HFFc6 (cell line): ENCODE measurements around the gene SNRPA1. TPM values are rescaled to one million over a fixed set of nuclear protein-coding genes. Genes with fewer than 3 reads are reported as not detected.

ENCODE experiments used
- DNase-seq: peaks from one replicate; pipeline ENCODE4 v3.0.0-alpha.2; 2018
- H3K27ac Mint-ChIP-seq: 2 replicates; pipeline ENCODE4 v1.8.0; 2020; ENCODE audit warnings: mild to moderate bottlenecking, mixed read lengths
- H3K27me3 Mint-ChIP-seq: 2 replicates; pipeline ENCODE4 v1.8.0; 2021; ENCODE audit warnings: mild to moderate bottlenecking, moderate library complexity, mixed read lengths; ENCODE audit not compliant: insufficient read depth
- H3K36me3 Mint-ChIP-seq: 2 replicates; pipeline ENCODE4 v1.8.0; 2021; ENCODE audit warnings: low read depth, mixed read lengths
- H3K4me1 Mint-ChIP-seq: 2 replicates; pipeline ENCODE4 v1.8.0; 2020; ENCODE audit warnings: low read depth, mixed read lengths
- H3K4me3 Mint-ChIP-seq: 2 replicates; pipeline ENCODE4 v1.8.0; 2020; ENCODE audit warnings: mild to moderate bottlenecking, moderate library complexity, mixed read lengths
- H3K9me3 Mint-ChIP-seq: 2 replicates; pipeline ENCODE4 v1.8.0; 2020; ENCODE audit warnings: mild to moderate bottlenecking, mixed read lengths
- CTCF ChIP-seq: fragments of 200-600 bp; sonication (generic); IDR thresholded peaks from 2 replicates; pipeline ENCODE4 v1.5.0; 2021; ENCODE audit warnings: antibody characterized with exemption, mild to moderate bottlenecking
- total RNA-seq, 6 experiments: library from RNA; stranded (reverse); fragmentation: NEBNext Ultra II Directional; extraction: Animal tissue kit (Norgen Biotek cat#: 25700); gene quantifications; 2 replicates in 1 of 6; 3 replicates in 5 of 6; pipeline ENCODE4 v1.2.3, GENCODE V29; 2021

The SNRPA1 gene
- total RNA-seq, 6 experiments from 2014 or later, result 54.9 to 78.8 (median 64.5) TPM

DNA sequence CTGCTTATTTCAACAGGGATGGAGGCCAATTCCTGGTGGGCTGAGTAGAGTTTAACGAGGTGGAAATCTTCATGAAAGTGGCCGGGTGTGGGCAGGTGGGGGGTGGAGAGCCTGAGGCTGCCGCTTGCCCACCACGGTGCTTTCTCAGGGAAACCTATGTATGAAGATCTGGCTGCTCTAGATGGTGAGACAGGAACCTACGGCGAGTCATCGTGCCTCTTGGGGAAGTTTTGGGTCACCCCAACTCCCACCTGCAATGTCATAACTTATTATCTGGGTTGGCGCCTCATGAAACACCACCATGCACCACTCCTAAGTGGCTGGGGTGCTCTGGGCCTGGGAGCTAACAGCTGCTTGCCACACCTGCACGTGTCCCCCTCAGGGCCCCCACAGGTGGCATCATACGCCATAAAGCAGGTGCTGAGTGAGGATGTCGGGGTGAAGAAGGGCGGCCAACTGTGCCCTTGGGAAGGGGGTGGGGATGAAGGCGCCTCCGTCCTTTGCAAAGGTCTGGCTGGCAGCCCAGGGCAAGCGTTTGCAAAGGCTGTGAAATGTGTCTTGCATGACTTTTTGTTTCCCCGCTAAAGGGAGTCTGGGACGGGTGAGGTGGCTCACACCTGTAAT is 27.9 kb upstream of the SNRPA1 start:
- DNase-seq, result no peak
- H3K4me1 Mint-ChIP-seq, result peaks cover 9% of the 10 kb centered on the region; the same call in 1 of the 2 replicates
- TF ChIP-seq CTCF, result no peak
- H3K36me3 Mint-ChIP-seq, result no peaks in the 10 kb centered on the region
- H3K27ac Mint-ChIP-seq, result no peak overlapping the region
- H3K27me3 Mint-ChIP-seq, result peaks cover 54% of the 10 kb centered on the region
- no peak overlapping the region for H3K4me3 Mint-ChIP-seq
- no peaks in the 10 kb centered on the region for H3K9me3 Mint-ChIP-seq

- Mint-ChIP-seq H3K27ac (no peak overlapping the region), H3K9me3 (no peaks in the 10 kb centered on the region), H3K36me3 (no peaks in the 10 kb centered on the region), H3K4me1 (peaks cover 9% of the 10 kb centered on the region; the same call in 1 of the 2 replicates), H3K4me3 (no peak overlapping the region), H3K27me3 (peaks cover 54% of the 10 kb centered on the region)
- TF ChIP-seq CTCF, result no peak
- no peak for DNase-seq
These were observed 27.1 kb upstream of the SNRPA1 start for GRCh38 chr15:101322016-101322695.

DNA sequence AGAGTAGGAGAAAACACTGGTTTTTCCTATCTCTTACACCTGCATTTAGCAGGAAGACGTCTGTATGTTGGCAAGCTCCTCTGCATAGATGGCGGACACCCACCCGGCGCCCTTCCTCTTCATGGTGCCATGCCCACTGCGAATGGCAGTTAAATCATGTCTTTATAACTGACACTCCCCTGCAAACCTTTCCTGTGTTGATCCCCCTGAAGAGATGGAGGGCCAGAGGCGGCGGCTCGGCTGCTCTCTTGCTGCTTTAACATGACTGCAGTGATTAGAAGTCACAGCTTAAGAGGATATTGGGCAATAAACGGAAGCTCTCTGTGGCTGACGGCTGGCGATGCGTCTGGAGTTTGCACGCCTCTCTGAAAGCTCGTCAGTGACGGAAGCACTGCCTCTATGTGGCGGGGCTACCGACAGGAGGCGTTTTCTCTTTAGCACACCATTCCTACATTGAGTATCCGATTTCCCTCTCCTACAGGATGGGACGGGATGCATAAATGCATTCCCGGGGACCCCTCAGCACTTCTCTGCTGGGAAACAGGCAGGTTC is 25.5 kb upstream of the SNRPA1 start:
- Mint-ChIP-seq H3K4me3 (peak overlapping the region; percentile 54), H3K27me3 (peaks cover 56% of the 10 kb centered on the region), H3K9me3 (no peaks in the 10 kb centered on the region), H3K4me1 (peaks cover 9% of the 10 kb centered on the region; the same call in 1 of the 2 replicates), H3K36me3 (no peaks in the 10 kb centered on the region), H3K27ac (no peak overlapping the region)
- TF ChIP-seq CTCF, result peak; percentile 71
- peak; percentile 58 for DNase-seq

DNA sequence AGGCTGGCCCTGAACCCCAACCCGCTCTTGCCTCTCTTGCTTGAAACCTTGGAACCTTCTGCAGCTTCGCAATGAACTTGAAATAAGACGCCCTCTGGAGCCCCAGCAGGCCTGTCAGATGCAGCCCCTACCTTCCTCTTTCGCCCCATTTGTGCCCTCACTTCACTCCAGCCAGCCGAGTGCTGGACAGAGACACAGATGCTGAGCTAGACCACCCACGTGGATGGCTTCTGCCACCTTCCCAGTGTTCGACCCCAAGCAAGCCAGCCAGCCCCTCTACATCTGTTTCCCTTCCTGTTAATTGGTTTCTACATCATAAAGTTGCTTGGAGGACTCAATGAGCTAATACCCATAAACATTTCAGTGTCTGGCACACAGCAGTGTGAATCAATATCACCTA is 23.8 kb upstream of the SNRPA1 start:
- no peak for DNase-seq
- H3K4me3 Mint-ChIP-seq, result no peak overlapping the region
- TF ChIP-seq CTCF, result no peak
- H3K4me1 Mint-ChIP-seq, result peaks cover 9% of the 10 kb centered on the region; the same call in 1 of the 2 replicates
- H3K36me3 Mint-ChIP-seq, result no peaks in the 10 kb centered on the region
- H3K27ac Mint-ChIP-seq, result no peak overlapping the region
- peaks cover 56% of the 10 kb centered on the region for H3K27me3 Mint-ChIP-seq
- H3K9me3 Mint-ChIP-seq, result no peaks in the 10 kb centered on the region

DNA sequence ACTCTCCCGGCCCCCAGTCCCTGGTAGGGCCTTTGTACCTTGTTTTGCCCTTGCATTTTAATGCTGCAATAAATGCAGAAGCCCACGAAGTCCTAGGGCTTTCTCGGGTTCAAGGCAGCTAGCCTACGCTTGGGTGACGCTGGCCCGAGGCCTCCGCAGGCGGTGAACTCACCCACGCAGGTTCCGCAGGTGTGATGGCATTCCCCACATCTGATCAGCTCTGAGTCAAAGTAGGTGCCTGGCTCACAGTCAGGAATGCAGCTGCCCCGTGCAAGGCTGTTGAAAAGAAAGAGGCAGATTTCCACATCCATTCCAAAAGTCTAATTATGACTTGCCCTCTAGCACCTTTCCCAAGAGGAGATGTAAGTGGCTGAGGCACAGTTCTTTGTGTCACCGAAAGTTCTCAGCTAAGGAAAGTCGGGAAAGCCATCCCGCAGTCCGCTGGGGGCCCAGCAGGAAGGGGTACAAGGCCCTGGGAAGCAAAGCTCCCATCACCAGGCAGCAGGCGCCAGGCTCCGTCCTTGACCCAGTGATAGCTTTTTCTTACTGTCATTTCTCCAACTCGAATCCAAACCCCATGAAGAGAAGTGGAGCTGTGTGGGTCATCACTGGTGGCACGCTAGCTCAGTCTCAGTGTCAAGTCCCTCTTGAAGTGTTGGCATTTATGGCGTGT is 23.2 kb upstream of the SNRPA1 start:
- H3K9me3 Mint-ChIP-seq, result no peaks in the 10 kb centered on the region
- H3K27me3 Mint-ChIP-seq, result peaks cover 53% of the 10 kb centered on the region
- no peak overlapping the region for H3K4me3 Mint-ChIP-seq
- DNase-seq, result no peak
- peaks cover 9% of the 10 kb centered on the region; the same call in 1 of the 2 replicates for H3K4me1 Mint-ChIP-seq
- H3K27ac Mint-ChIP-seq, result no peak overlapping the region
- no peak for TF ChIP-seq CTCF
- H3K36me3 Mint-ChIP-seq, result no peaks in the 10 kb centered on the region
